DMS 273 (cell line): Measurements from ENCODE around the gene CRLF1.
"Not testable (repeated sequence)": the region's sequence is repeated elsewhere in the genome, so short reads cannot be mapped to it uniquely, and the experiment has no call there.

Experiments
- DNase-seq: peaks from one replicate; lab custom pipeline; 2025; ENCODE audit not compliant: unreplicated experiment; lab: John Stamatoyannopoulos, UW

Gene CRLF1

DNA sequence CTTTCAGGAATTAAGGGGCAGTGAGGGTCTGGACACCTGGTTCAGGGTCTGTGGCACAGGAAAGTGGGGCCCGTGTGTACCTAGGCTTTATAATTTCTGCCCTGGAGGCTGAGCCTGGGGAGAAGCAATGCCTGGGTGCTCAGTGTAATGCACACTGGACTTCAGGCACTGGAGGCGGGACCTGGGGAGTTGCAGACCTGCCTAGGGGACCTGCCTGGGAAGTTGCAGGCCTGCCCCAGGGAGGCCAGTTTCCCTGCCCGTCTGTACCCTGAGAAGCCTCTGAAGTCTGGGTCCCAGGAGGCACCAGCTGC lies 3.6 kb upstream of the CRLF1 start:
- DNase-seq: no peak

DNA sequence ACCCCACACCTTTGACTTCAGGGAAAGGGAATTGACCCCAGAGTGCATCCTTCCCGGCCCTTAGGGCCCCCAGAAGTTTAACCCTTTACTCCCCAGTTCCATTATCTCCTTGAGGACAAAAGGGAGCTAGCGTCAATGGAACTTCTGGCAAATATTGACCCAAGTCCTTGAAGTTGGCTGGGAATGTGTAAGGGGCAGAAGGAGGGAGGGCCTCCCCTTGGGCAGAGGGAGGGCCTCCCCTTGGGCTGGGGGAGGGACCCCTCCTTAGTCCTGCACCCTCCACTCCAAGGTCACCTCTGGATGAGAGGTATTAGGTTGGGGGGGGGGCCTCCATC lies 3.1 kb upstream of the CRLF1 start:
- DNase-seq: no peak

DNA sequence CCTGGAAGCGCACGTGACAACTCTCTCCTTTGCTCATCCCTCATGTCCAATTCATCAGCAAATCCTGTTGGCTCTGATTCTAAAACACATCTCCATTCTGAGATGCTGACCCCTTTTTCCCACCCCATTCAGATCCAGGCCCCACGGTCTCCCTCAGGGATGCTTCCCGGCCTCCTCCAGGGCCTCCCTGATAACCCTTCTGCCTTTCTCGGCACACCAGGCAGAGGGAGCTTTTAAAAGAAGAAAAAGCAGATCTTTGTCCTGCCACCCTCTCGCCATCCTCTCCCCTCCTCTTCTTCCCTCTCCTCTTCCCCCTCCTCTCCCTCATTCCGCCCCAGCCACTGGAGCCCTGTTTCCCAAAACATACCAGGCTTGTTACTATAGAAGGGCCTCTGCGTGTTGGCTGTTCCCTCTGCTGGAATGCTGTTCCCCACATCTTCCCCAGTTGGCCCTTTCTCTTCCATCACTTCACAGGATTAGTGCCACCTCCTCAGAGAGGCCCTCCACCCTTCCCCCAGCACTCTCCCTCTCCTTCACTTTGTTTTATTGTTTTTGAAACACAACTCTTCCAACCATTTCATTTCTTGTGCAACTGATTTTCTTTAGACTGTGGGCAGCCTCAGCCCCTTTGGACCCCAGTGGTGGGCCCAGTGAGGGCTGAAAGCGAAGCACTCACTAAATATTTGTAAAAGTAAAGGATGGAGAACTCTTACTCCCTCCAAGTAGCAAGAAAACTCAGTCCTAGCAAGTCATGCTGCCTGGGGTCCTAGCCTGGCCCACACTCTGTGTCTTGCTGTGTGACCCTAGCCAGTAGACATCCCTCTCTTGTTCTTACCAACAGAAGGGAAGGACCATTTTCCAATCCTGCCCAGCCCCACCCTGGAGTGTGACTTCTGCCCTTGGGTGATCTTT lies 2.5 kb upstream of the CRLF1 start:
- DNase-seq: no peak

DNA sequence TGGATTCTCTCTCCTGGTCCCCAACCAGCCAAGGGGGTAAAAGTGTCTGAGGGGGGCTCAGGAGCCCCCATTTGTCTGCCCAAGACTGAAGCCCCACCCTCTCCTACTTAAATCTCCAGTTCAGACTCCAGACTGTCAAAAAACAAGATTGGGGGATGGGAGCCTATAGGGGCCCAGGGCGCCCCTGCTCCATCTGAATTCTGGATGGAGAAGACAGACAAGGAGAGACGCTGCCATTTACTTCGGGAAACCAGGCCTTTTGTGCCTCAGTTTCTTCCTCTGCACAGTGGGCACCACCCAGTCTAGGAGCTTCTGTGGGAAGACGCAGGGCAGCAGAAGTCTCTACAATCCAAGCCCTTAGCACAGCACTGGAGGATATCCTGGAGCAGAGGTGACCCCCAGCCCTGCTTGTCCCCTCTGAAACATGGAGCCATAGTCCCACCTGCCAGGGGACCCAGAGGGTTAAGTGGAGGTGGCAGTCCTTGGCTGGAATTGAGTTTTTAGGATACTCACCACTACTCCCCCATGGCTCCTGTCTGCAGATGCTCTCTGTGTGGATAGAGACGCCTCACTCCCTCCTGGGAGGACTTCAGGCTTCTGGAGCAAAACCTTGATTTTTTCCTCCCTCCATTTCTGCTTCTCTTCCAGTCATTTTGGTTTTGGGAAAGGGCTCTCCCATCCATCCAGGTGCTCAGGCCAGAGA lies 1.7 kb upstream of the CRLF1 start:
- DNase-seq: no peak

DNA sequence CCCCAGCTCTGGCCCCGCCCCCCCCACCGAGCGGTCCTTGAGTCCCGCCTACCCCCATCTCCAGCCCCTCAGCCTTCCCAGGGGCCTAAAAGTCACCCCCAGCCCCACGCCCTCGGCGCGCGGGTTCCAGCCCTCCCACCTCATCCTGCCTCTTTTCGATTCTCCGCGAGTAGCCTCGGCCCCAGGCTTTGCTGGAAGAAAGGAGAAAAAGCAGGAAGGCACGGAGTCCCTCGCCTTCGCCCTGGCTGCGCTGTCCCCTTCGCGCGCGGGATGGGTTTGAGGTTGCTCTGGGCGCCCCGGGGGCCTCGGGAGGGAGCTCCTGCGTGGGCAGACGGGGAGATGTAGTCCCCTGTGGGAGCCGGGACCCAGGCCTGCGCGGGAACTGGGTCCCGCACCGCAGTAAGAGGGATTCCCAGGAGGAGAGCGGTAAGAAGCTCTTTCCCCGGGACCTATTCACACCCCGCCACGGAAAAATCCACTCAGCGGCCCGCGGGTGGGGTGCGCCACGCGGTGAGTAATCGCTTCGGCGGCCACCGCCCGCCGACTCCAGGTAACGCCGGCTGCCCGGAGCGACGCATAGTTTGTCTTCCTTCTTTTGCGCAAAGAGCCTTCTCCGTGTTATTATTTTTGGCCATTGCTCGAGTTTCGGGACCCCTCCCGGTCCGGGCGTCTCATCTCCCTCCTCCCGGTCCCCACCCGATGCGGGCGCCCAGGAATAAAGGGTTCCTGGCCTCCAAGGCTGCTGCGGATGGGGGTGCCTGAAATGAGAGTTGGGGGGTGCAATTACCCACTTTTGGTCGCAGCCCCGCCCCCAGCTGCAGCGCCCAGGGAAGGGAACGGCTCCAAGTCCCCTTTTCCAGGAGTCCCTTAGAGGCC lies 865 bp upstream of the CRLF1 start:
- DNase-seq: peak; percentile 60

DNA sequence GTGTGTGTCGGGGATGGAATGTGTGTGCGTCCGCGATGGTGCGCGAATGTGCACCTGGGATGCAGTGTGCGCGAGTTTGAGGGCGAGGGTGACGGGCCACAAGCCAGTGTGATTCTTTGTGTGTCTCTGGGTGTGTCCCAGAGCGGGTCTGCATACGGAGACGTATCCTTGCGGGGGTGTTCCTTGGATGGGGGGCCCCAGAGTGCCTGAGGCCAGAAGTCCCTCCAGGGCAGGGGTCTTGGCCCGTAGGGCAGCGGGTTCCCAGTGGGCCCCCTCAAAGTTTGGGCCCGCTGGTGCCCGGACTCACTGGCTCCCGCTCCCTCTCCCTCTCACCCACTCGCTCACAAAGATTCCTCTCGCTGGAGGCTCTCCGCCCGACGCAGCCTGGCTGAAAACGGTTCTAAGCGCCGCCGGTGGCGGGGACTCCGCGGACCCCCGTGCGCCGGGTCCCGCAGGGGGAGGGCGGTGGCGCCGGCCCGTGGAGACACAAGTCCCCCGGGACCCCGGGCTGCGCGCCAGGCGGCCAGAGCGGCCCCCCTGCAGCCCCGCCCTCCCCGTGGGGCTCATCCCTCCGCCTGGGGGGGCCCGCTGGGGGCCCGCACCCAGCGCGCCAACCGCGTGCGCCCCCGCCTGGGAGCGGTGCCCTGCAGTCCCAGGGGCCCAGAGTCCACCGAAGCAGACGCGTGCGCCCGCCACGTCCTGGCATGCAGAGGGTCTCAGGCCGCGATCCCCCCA lies 886 bp downstream of the CRLF1 start:
- DNase-seq: peak; percentile 48

DNA sequence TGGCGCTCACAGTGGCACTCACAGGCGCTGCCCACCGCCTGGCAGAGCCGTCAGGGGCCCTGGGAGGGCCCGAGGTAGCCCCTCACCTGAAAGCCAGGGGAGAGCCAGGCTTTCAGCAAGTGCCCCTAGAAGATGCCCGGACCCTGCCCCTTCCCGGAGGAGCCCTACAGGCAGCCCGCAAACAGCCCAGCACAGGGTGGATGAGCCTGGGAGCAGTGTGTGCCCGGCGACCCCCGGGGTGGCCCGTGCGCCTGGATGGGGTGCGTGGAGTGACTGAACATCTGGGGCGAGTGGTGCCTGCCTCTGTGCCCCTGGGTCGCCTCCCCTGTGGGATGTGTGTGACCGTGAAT lies 1.4 kb downstream of the CRLF1 start:
- DNase-seq: no peak

DNA sequence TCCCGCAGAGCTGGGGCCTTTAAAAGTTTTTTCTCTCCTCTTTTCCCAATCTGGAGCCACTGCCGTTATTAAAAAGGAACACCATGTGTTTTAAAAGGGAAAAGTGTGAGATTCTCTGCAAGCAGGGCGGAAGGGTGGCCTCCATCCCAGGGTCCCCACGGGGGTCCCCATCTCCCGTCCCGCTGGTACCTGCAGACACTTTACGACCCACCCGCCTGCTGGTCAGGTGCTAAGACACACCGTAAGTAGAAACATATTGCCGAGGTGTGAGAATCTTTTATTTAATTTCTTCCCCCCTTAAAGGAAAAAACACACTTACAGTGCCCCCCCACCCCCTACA lies 1.8 kb downstream of the CRLF1 start:
- DNase-seq: no peak

DNA sequence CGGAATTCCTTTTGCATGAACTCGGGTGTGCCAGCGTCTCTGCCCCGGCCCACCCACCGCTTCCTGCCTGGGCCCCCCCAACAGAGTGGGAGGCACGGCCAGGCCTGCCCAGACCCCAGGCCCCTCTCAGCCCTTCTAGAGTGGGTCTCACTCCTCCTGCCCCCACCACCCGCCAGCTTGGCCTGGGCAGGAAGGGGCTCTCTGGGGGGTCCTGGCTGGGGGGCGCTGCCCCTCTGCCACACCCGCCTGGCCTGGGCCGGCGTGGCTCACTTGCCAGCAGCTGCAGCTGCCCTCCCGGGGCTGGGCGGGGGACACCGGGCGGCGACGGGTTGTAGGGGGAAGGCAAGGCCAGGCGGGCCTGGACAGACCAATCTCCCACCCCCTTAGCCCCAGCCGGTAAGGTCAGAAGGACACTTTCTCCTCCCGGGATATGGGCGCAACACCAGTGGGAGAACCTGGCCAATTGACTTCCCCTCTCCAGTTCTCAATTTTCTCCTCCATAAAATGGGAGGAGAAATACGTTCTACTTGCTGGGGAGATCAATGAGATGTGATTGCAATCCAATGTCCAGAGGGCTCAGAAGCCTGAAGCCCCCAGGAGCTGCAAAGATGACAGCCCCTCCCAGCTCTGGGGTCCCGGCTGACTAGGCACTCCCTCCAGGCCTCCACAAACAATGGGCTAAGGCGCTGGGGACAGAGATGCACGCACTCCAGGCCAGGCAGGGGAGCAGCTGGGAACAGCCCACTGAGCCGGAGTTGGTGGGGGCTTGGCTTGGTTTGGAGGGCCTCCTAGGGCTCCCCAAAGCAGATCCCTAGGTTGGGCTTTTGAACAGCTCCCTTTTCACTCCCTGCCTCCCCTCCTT lies 2.4 kb downstream of the CRLF1 start:
- no peak for DNase-seq

DNA sequence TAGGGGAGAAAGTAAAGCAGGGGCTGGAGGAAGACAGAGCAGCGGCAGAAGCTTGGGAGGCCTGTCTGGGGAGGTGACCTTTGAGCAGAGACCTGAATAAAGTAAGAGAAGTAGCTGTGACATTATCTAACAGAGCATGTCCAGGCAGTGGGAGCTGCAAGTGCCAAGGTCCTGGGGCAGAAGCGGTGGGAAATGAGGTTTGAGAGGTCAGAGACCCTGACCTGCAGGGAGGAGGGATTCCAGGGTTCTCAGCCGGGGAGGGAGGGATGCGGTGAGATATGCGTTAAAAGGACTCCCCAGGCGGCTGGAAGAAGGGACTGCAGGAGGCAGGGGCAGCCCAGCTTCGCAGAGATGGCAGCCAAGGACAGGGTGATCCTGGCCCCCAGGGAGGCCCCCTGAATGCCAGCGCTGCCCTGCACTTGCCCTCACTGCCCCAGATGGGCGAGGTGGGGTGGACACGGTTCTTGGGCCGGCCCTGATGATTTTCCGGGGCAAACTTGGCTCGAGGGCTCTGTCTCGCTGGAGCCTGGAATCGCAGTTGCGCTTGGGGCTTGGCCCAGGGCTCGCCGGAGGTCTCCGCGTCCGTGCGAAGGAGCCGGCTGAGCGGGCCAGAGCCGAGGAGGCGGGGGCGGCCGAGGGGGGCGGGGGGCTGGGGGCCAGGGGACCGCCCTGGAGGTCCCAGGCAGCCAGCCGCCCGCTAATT lies 3.2 kb downstream of the CRLF1 start:
- peak; percentile 76 for DNase-seq

DNA sequence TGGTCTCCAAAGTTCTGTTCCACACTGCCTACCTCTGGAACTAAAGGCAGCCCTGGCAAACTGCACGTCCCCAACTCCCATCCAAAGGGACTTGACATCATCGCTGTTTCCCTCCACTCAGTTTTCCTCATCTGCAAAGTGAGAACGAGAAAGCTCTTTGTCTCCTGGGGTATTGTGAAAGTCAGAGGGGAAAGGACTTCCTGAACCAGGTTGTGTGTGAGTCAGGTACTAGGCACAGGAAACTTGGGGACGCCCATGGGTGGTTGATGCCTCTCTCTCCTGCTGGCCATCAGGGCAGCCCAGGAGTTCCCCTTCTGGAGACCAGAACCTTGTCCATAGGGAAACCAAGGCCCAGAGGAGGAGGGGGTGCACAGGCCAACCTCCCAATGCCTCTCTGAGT lies 4.7 kb downstream of the CRLF1 start:
- DNase-seq: no peak

DNA sequence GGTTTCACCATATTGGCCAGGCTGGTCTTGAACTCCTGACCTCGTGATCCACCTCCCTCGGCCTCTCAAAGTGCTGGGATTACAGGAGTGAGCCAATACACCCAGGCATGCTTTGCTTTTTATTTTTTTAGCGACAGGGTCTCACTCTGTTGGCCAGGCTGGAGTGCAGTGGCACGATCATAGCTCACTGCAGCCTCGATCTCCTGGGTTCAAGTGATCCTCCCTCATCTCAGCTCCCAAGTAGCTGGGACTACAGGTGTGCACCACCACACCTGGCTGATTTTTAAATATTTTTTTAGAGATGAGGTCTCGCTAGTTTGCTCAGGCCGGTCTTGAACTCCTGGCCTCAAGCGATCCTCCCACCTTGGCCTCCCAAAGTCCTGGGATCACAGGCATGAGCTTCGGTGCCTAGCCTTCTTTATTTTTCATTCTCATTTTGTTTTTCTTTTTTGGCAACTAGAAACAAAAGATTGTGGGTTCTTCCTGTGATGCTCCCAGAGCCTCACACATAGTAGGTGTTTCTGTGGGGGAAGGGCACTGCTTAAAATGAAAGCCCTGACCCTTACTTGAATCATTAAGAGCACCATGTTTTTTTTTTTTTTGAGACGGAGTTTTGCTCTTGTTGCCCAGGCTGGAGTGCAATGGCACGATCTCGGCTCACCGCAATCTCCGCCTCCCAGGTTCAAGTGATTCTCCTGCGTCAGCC lies 5.8 kb downstream of the CRLF1 start:
- DNase-seq: not testable (repeated sequence)

DNA sequence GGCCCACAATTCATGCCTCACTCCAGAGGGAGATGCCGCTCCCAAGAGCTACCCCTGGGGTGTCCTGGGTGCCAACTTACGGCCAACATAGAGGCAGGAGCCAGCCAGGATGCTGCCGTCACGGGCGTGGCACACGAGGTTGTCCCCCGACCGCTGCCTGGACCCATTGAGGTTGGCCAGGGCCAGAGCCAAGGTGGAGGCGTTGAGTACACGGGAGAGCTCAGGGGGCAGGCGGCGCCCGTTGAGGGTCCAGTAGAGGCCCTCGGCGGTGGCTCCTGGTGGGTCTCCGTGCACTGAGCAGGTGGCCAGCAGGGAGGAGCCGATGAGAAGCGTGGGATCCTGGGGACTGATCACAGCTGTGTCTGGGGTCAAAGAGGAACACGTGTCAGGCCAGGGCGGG lies 7.1 kb downstream of the CRLF1 start:
- no peak for DNase-seq

DNA sequence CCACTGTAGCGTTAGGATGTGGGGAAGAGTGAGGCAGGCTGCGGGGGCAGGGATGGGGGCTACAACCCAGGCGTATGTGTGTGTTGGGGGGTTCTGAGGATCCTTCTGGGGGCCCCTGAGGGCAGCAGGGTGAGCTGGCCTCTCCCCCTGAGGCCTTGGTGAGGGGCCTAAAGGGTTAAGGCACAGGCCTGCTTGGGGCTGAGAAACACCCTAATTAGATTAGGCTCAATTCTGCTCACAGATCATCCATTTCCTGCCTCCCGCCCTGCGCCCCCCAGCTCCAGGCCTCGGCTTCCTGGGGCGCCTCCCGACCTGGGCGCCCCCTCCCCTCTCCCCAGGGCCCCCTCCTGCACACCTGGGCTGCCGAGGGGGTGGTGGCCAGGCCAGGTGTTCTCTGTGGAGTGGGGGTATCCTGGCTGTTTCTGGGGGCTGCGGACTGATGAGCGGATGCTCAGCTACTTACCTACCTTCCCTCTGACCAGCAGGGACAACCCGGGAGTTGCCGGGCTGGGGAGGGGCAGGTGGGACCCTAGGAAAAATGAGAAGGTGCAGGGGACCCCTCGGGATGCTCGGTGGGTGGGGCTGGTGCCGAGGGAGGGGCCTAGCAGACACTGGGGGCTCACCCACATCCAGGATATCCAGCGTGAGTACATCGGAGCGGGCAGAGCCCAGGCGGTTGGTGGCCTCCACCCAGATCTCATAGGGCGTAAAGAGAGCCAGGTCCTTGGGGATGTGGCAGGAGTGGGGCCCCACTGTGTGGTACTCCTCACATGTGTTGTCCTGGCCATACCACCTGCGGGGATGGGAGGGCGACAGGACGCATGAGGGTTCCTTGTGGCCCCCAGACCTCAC lies 8.6 kb downstream of the CRLF1 start:
- no peak for DNase-seq

DNA sequence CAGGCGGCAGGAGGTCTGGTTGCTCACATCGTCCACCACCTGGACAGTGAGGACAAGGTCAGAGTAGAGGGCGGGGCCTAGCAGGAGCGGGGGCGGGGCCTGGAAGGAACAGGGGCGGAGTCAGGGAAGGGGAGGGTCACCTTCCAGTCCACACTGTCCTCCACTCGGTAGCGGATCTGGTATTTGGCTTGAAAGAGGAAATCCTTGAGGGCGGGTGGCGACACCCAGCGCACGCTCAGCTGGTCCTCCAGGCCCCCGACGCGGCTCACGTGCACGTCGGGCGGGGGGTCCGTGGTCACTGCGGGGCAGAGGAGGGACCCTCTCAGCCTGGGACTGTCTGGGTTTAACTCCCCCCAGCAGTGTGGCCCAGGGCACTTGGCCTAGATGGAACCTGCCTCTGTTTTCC lies 9.8 kb downstream of the CRLF1 start:
- no peak for DNase-seq

DNA sequence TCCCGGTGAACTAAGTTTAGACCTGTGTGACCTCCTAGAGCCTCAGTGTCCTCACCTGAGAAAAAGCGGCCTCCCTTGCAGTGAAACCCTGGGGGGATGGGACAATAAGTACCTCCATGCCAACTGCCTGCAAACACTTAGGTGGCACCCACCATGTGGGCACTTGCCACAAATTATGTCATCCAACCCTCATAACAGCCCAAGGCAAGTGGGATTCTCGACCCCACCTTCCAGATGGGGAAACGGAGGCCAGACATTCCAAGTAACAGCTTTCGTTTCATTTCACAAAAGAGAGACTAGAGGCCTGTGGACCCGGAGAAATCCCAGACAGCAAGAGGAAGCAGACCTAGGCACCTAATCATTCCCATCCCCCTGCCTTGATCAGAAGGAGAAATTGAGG lies 11.1 kb downstream of the CRLF1 start:
- no peak for DNase-seq

DNA sequence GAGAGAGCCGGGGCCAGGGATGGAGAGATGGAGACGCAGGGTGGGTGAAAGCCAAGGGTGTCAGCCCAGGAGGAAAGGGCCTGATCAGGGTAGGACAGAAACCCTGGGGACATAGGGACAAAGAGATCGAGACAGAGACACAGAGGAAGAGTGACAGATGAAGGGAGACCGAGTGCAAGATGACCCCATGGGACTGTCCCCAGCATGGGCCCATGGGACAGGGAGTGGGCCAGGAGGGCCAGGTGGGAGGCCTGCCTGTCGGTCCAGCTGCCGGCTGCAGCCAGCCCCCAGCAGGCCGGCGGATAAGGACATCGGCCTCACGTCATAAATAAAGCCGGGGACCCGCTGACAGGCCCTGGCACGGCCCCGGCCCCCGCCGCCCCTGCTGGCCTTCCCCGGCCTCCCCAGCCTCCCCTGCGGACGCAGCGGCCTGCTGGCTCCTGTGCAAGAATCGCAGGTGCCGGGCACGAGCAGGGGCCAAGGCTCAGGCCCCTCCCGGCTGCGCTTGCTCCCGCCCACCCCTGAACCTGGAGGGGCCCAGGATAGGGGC lies 11.7 kb downstream of the CRLF1 start:
- DNase-seq: no peak
